Measurements from ENCODE around the gene RNU1-3.

The RNU1-3 gene

GRCh38 chr1:16617778-16618580 is 48.8 kb downstream of the RNU1-3 start:
- DNase-seq (ENCODE audit: low spot score): no peak

- DNase-seq (ENCODE audit: low spot score): no peak
Observed at GRCh38 chr1:16617114-16617631, 49.6 kb downstream of the RNU1-3 start.

All from CD4-positive, alpha-beta T cell treated with Interleukin-15 for 4 hours (primary cell).